KMS-11 (cell line): ENCODE measurements around the gene CDH4.

ENCODE experiments used
- H2AFZ ChIP-seq: fragments of 200-600 bp; sonication (generic); 2 replicates; pipeline ENCODE4 v1.6.1; 2016; ENCODE audit warnings: antibody characterized with exemption, mixed run types, low read depth
- H3K27ac ChIP-seq: fragments of 200-600 bp; sonication (generic); 2 replicates; pipeline ENCODE4 v1.6.1; 2016; ENCODE audit warnings: mild to moderate bottlenecking, mixed run types
- H3K27me3 ChIP-seq: fragments of 200-600 bp; sonication (generic); 2 replicates; pipeline ENCODE4 v1.6.1; 2017; ENCODE audit warnings: mild to moderate bottlenecking, low read depth, mixed run types, moderate library complexity; ENCODE audit not compliant: insufficient read depth
- H3K36me3 ChIP-seq: fragments of 200-600 bp; sonication (generic); 2 replicates; pipeline ENCODE4 v1.6.1; 2017; ENCODE audit warnings: mild to moderate bottlenecking, mixed run types; ENCODE audit not compliant: insufficient read depth
- H3K4me1 ChIP-seq: fragments of 200-600 bp; sonication (generic); 2 replicates; pipeline ENCODE4 v1.6.1; 2016; ENCODE audit warnings: mild to moderate bottlenecking, low read depth, mixed run types; ENCODE audit not compliant: poor library complexity, severe bottlenecking
- H3K4me2 ChIP-seq: fragments of 200-600 bp; sonication (generic); 2 replicates; pipeline ENCODE4 v1.7.0; 2016; ENCODE audit warnings: mild to moderate bottlenecking, mixed run types
- H3K4me3 ChIP-seq: fragments of 200-600 bp; sonication (generic); IDR thresholded peaks from 2 replicates; pipeline ENCODE4 v1.6.1; 2017; ENCODE audit warnings: low read depth, low read length, mixed read lengths; ENCODE audit not compliant: insufficient read depth
- H3K79me2 ChIP-seq: fragments of 200-600 bp; sonication (generic); 2 replicates; pipeline ENCODE4 v1.6.1; 2016; ENCODE audit warnings: low read depth, mixed run types; ENCODE audit not compliant: insufficient read depth
- H3K9ac ChIP-seq: fragments of 200-600 bp; sonication (generic); 2 replicates; pipeline ENCODE4 v1.6.1; 2016; ENCODE audit warnings: mild to moderate bottlenecking, mixed run types
- H4K20me1 ChIP-seq: fragments of 200-600 bp; sonication (generic); 2 replicates; pipeline ENCODE4 v1.6.1; 2016; ENCODE audit warnings: mild to moderate bottlenecking, mixed run types; ENCODE audit not compliant: insufficient read depth
- CTCF ChIP-seq: fragments of 200-600 bp; sonication (generic); conservative IDR thresholded peaks from 2 replicates; pipeline ENCODE4 v1.6.1; 2017; ENCODE audit warnings: low read depth, mild to moderate bottlenecking, antibody characterized with exemption, low read length, moderate library complexity, mixed read lengths

The CDH4 gene

GRCh38 chr20:61908057-61909026, 656.3 kb downstream of the CDH4 start:
- H3K9ac ChIP-seq: no peak overlapping the region
- no peak overlapping the region for H2AFZ ChIP-seq
- H3K27me3 ChIP-seq: peaks cover 81% of the 10 kb centered on the region
- no peaks in the 10 kb centered on the region for H3K4me1 ChIP-seq
- no peaks in the 10 kb centered on the region for H3K36me3 ChIP-seq
- no peak for TF ChIP-seq CTCF
- H4K20me1 ChIP-seq: no peaks in the 10 kb centered on the region
- H3K4me3 ChIP-seq: no peak overlapping the region
- no peaks in the 10 kb centered on the region for H3K79me2 ChIP-seq
- H3K27ac ChIP-seq: no peak overlapping the region
- H3K4me2 ChIP-seq: no peak overlapping the region

- H3K27me3 ChIP-seq: peaks cover 75% of the 10 kb centered on the region
- H3K4me2 ChIP-seq: no peak overlapping the region
- H3K4me3 ChIP-seq: no peak overlapping the region
- H3K79me2 ChIP-seq: no peaks in the 10 kb centered on the region
- H2AFZ ChIP-seq: no peak overlapping the region
- no peaks in the 10 kb centered on the region for H4K20me1 ChIP-seq
- no peak for TF ChIP-seq CTCF
- no peak overlapping the region for H3K27ac ChIP-seq
- no peaks in the 10 kb centered on the region for H3K4me1 ChIP-seq
- H3K9ac ChIP-seq: no peak overlapping the region
- no peaks in the 10 kb centered on the region for H3K36me3 ChIP-seq
These were observed 657.0 kb downstream of the CDH4 start for GRCh38 chr20:61909028-61909427.

DNA sequence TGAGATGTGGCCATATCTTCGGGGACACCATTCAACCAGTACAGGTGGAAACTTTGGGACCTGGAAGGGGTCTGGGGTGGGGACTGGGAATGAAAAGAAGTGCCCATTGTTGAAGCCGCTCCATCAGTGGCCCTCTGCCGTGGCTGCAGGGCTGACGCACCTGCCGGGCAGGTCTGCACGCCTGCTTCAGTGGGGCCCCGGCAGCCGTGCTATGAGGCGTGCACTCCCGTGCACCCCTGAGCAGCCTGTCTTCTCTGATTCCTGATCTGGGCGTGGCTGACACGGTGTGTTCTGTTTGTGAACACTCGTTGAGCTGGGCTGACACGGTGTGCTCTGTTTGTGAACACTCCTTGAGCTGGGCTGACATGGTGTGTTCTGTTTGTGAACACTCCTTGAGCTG, 657.8 kb downstream of the CDH4 start:
- Histone ChIP-seq H3K4me1 (no peaks in the 10 kb centered on the region), H3K4me2 (no peak overlapping the region), H3K9ac (no peak overlapping the region), H3K79me2 (no peaks in the 10 kb centered on the region), H3K27ac (no peak overlapping the region), H3K36me3 (no peaks in the 10 kb centered on the region), H3K4me3 (no peak overlapping the region), H4K20me1 (no peaks in the 10 kb centered on the region), H2AFZ (no peak overlapping the region), H3K27me3 (peaks cover 76% of the 10 kb centered on the region)
- TF ChIP-seq CTCF: no peak

DNA sequence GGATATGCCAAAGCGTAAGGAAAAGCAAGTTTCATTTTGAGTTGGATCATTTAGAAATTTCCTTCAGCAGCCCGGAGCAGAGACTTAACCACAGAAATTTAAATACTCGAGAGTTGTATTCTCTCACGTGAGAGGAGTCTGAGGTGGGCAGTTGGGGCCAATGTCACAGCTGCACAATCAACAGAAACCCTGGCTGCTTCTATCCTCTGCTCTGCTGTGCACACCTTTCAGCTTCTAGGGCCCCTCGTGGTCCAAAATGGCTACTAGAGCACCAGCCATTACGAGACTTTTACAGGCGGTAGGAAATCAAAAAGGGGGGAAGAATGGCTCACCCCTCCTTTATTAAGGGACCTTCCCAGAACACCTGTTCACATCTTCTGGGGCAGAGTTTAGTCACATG, 659.8 kb downstream of the CDH4 start:
- Histone ChIP-seq H3K36me3 (no peaks in the 10 kb centered on the region), H4K20me1 (no peaks in the 10 kb centered on the region), H3K9ac (no peak overlapping the region), H2AFZ (no peak overlapping the region), H3K27me3 (peaks cover 78% of the 10 kb centered on the region), H3K4me2 (no peak overlapping the region), H3K27ac (no peak overlapping the region), H3K79me2 (no peaks in the 10 kb centered on the region), H3K4me1 (no peaks in the 10 kb centered on the region), H3K4me3 (no peak overlapping the region)
- no peak for TF ChIP-seq CTCF
